Left ventricle myocardium inferior (tissue), 1 donor: ENCODE results near the gene SPG21. TPM values are rescaled to one million over a fixed set of nuclear protein-coding genes. Genes with fewer than 3 reads are reported as not detected.
A peak's percentile ranks its signal among the peaks of the same experiment; 100 is the strongest.

ENCODE experiments used
- DNase-seq: peaks from one replicate; pipeline ENCODE4 v3.0.0-alpha.2; 2020
- H3K27ac ChIP-seq: fragments of 200-600 bp; replicated peaks from 2 replicates; pipeline ENCODE4 v1.8.0; 2021
- H3K27me3 ChIP-seq: fragments of 200-600 bp; 2 replicates; pipeline ENCODE4 v1.8.0; 2021; ENCODE audit warnings: low read depth
- H3K36me3 ChIP-seq: fragments of 200-600 bp; 2 replicates; pipeline ENCODE4 v1.8.0; 2021
- H3K4me1 ChIP-seq: fragments of 200-600 bp; 2 replicates; pipeline ENCODE4 v1.8.0; 2021
- H3K4me3 ChIP-seq: fragments of 200-600 bp; 2 replicates; pipeline ENCODE4 v1.8.0; 2021; ENCODE audit warnings: mild to moderate bottlenecking, moderate library complexity
- H3K9me3 ChIP-seq: fragments of 200-600 bp; replicated peaks from 2 replicates; pipeline ENCODE4 v1.8.0; 2021
- intact Hi-C: fragments of 100-400 bp; cut with micrococcal nuclease; formaldehyde crosslinking; loops from one replicate; pipeline ENCODE4 v1.11.0; 2022
- total RNA-seq: library from RNA; stranded (reverse); fragmentation: NEBNext Ultra II Directional; extraction: Animal tissue kit (Norgen Biotek cat#: 25700); gene quantifications from one replicate; pipeline ENCODE4 v1.2.1, GENCODE V29; 2021
- TF ChIP-seq, protein P1 (sequence below): fragments of 200-600 bp; IDR thresholded peaks from 2 replicates; pipeline ENCODE4 v1.8.0; 2021; ENCODE audit warnings: antibody characterized with exemption, mild to moderate bottlenecking, borderline replicate concordance
- donor health status: DM: no; HTN: yes; CAD: no; lungs with severe emphysema.

SPG21 gene
- total RNA-seq, 1 donor from 2014 or later: 47.2 TPM

DNA sequence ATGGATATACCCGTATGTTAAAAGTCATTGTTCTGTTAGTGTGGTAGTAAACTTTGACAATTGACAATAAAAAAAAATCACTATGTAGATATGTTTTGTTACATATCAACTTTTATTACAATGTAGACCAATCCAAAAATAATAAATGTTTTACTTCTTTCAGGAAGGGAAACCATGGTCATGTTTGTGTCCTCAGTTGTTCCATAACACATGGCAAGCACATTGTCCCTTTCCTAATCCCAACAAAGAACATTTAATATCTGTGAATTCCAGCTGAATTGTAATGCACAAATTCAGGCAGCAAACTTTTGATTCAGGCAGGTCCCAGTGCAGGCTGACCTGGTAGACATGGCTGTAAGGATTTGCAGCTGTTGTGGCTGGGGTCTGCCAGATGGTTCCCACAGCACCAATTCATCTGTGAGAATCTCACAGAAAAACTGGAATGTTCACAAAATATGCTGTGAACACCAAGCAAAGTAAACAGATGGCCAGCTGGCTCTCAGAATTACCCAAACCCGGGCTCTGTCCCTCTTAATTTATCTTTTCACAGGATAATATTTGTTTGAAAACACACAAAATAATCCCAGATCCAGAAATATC, 1.9 kb upstream of the SPG21 start:
- peak; percentile 43 for DNase-seq
- Histone ChIP-seq H3K27ac (peak overlapping the region; percentile 94), H3K36me3 (peaks cover 2% of the 10 kb centered on the region), H3K27me3 (no peaks in the 10 kb centered on the region), H3K4me3 (no peak overlapping the region), H3K4me1 (peaks cover 40% of the 10 kb centered on the region), H3K9me3 (no peaks in the 10 kb centered on the region)
- intact Hi-C loops: no loop called here
- TF ChIP-seq, protein P1, sequence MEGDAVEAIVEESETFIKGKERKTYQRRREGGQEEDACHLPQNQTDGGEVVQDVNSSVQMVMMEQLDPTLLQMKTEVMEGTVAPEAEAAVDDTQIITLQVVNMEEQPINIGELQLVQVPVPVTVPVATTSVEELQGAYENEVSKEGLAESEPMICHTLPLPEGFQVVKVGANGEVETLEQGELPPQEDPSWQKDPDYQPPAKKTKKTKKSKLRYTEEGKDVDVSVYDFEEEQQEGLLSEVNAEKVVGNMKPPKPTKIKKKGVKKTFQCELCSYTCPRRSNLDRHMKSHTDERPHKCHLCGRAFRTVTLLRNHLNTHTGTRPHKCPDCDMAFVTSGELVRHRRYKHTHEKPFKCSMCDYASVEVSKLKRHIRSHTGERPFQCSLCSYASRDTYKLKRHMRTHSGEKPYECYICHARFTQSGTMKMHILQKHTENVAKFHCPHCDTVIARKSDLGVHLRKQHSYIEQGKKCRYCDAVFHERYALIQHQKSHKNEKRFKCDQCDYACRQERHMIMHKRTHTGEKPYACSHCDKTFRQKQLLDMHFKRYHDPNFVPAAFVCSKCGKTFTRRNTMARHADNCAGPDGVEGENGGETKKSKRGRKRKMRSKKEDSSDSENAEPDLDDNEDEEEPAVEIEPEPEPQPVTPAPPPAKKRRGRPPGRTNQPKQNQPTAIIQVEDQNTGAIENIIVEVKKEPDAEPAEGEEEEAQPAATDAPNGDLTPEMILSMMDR: no peak

DNA sequence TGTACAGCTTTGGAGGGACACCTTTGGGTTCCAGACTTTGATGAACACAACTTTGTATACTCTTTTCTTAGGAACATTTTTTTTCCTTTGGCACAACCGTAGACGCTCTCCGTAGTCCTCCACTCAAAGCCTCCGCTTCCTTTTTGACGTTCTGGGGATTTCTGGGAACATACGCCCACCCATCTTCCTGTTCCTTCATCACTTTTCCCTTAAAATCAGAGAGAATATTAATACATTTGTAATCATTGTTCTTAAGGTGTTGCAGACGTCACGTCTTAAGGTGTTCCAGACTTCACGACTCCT, 405 bp upstream of the SPG21 start:
- DNase-seq: no peak
- intact Hi-C loops: no loop called here

DNA sequence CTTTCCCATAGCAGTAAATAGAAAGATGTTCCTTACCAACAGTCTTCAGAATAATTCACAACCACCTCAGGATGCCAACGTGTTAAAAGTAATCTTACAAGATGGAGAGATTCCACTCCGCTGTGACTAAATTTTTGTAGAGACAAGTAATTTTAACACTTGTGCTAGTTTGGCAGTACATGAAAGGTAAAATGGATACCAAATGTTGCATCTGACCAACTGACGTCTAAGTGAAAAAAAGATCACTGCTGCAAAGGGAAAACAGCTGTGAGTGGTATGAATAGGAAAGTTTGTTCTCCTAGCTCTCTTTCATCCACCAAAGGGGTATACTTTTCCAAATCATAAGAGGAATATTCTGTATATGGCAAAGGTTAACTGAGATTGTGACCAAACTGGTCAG, 2.6 kb downstream of the SPG21 start:
- Histone ChIP-seq H3K9me3 (no peaks in the 10 kb centered on the region), H3K4me1 (peaks cover 62% of the 10 kb centered on the region), H3K36me3 (peaks cover 6% of the 10 kb centered on the region), H3K4me3 (no peak overlapping the region), H3K27me3 (no peaks in the 10 kb centered on the region), H3K27ac (no peak overlapping the region)
- intact Hi-C loops: no loop called here
- TF ChIP-seq, protein P1: no peak
- DNase-seq: no peak

More for the DNA sequence above, 405 bp upstream of the SPG21 start:
- peak overlapping the region; percentile 99 for H3K4me3 ChIP-seq
- H3K9me3 ChIP-seq: no peaks in the 10 kb centered on the region
- no peaks in the 10 kb centered on the region for H3K27me3 ChIP-seq
- TF ChIP-seq, protein P1: no peak
- H3K27ac ChIP-seq: peak overlapping the region; percentile 94
- peaks cover 55% of the 10 kb centered on the region for H3K4me1 ChIP-seq
- peaks cover 2% of the 10 kb centered on the region for H3K36me3 ChIP-seq

DNA sequence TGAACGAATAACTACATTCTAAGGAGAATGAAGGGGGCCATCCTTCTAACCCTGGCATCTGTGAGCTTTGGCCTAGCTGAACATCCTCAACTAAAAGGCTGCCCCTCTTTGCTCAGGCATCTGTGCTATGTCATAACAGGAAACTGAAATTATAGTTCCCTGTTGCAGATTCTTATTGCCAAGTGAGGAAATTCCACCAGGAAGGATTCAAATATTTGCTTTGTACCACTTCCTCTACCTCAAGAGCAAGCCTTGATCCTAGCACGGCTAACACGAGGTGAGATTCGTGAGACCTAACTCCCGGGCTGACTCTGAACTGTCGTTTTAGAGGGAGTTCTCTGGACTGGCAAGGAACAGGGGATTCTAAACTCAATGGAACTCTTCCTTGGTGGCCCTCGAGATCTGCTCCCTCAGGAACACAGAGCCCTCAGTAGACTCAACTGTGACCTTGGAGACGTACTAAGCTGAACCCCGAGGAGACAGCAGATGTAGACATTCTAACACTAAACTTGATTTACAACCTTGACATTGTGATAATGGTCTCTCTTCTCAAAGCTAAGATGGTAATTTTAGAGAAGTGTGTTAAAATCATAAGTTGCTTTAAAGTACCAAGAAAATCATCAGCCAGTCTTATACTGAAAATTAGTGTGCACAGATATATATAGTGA, 4.2 kb downstream of the SPG21 start:
- intact Hi-C loops: no loop called here
- H3K4me1 ChIP-seq: peaks cover 63% of the 10 kb centered on the region
- peak overlapping the region; percentile 48 for H3K27ac ChIP-seq
- no peaks in the 10 kb centered on the region for H3K9me3 ChIP-seq
- no peaks in the 10 kb centered on the region for H3K27me3 ChIP-seq
- TF ChIP-seq, protein P1: no peak
- peaks cover 10% of the 10 kb centered on the region for H3K36me3 ChIP-seq
- H3K4me3 ChIP-seq: no peak overlapping the region
- DNase-seq: no peak

DNA sequence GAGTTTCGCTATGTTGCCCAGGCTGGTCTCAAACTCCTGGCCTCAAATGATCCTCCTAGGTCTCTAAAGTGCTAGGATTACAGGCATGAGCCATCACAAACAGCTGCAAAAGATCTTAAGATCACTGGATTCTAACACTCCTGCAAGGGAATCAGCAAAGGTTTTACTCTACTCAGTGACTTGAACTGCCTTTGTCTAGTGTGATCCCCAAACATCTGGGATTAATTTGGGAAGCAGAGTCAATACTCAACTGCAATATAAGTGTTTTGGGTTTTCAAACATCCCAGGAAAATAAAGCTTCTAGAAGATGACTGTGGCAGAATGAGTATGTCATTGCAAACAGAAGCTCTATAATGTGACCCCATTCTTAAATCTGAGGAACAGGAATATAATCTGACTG, 7.2 kb downstream of the SPG21 start:
- peaks cover 35% of the 10 kb centered on the region for H3K4me1 ChIP-seq
- no peak for DNase-seq
- H3K27me3 ChIP-seq: no peaks in the 10 kb centered on the region
- intact Hi-C loops: no loop called here
- no peak overlapping the region for H3K4me3 ChIP-seq
- H3K9me3 ChIP-seq: no peaks in the 10 kb centered on the region
- H3K36me3 ChIP-seq: peaks cover 34% of the 10 kb centered on the region
- no peak overlapping the region for H3K27ac ChIP-seq
- TF ChIP-seq, protein P1: no peak
